GDM1 (cell line): ENCODE data around the gene UTP11.
"Not testable (repeated sequence)": the region's sequence is repeated elsewhere in the genome, so short reads cannot be mapped to it uniquely, and the experiment has no call there.

Source experiments
- DNase-seq: peaks from one replicate; lab custom pipeline; 2025; lab: John Stamatoyannopoulos, UW

The UTP11 gene

DNA sequence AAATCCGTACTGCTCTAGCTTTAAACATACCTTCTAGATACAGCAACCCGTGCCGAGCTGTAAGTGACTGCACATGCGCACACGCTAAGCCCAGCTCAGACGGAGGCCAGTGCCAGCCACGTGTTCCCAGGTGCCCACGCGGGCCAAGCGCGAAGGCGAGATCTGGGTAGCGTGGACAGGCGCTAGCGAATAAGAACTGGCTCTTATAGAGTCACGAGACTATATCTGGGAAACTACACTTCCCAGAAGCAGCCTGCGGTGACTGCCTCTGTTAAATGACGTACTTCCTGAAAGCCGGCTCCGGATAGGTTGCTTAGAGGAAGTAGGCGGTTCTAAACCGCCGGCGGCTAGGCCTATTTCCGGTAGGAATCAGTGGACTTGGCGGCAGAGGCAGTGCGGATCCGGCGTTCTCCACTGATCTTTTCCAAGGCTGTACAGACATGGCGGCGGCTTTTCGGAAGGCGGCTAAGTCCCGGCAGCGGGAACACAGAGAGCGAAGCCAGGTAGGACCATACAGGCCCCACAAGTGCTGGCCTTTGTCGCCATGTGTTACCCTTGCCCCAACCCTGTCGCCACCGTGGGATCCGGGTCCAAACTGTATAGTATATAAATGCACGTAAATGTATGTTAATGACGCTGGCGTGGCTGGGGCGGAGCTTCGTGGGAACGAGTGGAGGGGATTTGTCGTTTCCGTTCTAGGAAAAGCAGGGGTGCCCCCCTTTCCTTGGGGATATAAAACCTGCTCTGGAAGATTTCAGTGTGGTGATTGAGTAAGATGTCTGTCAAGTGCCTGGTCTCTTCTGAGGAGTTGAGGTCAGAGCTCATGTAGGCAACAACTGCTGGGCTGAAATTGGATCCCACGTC, at the start of gene UTP11:
TSS of gene UTP11 (plus strand) at position 372 of the 864 bp plus-strand sequence. CDS start at position 441, 69 bp downstream.
- DNase-seq: peak; percentile 92

- not testable (repeated sequence) for DNase-seq
Observed at GRCh38 chr1:37964106-37964505, 48.4 kb upstream of the UTP11 start.

DNA sequence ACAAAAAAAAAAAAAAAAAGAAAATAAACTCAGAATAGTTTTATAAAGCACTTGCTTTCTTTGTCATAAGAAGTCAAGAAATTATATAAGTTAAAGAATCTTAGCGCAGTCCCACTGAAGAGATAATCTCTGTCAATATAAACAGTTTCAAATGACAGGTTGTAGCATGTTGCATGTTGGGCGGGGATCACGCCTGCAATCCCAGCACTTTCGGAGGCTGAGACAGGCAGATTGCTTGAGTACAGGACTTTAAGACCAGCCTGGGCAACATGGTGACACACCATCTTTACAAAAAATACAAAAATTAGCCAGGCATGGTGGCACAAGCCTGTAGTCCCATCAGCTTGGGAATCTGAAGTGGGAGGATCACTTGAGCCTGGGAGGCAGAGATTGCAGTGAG, 47.2 kb upstream of the UTP11 start:
- DNase-seq: no peak

GRCh38 chr1:37973684-37974083, 38.9 kb upstream of the UTP11 start:
- not testable (repeated sequence) for DNase-seq

- DNase-seq: no peak
Observed at GRCh38 chr1:37974567-37974966, 38.0 kb upstream of the UTP11 start.

GRCh38 chr1:37975083-37975482, 37.5 kb upstream of the UTP11 start:
- not testable (repeated sequence) for DNase-seq

GRCh38 chr1:37978541-37978940, 34.0 kb upstream of the UTP11 start:
- no peak for DNase-seq

DNA sequence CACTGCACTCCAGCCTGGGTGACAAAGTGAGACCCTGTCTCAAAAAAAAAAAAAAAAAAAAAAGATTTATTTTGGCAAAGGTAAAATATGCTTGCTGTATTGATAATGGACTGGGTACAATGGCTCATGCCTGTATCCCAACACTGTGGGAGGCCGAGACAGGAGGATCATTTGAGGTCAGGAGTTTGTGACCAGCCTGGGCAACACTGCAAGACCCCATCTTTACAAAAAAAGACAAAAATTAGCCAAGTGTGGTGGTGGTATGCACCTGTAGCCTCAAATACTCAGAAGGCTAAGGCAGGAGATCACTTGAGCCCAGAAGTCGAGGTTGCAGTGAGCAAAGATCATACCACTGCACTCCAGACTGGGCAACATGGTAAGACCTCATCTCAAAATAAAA, 29.0 kb upstream of the UTP11 start:
- no peak for DNase-seq

DNA sequence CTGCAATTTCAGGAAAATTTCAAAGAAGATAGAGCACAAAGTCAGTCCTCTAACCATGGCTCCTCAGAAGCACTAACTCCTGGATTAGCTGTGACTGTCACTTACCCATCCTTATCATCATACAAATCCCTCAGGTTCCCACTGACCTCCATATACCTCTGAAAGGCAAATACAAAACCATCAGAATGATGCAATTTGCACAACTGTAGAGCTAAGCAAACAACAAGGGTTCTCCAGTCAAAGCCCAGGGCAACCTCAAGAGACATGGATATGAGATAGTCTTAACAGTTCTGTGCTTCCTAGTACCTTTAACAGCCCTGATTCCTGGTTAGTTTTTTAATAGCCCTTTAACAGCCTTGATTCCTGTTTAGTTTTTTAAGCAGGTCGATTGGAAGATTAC, 24.9 kb upstream of the UTP11 start:
- no peak for DNase-seq

- no peak for DNase-seq
Observed at GRCh38 chr1:37989361-37989930, 23.1 kb upstream of the UTP11 start.

GRCh38 chr1:37994886-37995566, 17.5 kb upstream of the UTP11 start:
- DNase-seq: no peak

DNA sequence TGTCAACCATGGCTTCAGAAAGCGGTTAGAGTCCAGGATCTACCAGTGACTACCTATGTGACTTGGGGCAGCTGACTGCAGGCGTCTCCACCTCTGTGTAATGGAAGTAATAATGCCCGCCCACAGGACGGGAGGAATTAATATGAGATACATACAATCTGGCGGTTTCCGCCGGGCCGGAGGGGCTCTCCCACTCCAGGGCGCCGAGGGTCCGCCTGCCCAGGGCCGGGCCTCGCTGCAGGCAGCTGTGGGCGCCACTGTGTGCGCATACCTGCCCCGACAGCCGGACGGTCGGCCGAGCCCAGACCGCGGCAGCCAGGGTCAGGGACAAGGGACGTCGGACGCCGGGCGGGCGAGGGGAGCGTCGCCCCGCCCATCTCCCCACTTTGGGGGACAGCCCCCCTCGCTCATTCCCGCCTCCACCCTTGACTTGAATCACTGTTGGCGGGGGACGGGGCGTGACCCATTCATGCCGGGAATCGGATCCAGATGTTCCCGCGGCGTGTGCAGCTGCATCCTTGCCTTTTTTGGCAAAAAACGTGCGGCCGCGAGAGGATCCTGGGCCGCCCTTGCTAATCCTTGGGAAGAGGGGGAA, 16.7 kb upstream of the UTP11 start:
- no peak for DNase-seq

DNA sequence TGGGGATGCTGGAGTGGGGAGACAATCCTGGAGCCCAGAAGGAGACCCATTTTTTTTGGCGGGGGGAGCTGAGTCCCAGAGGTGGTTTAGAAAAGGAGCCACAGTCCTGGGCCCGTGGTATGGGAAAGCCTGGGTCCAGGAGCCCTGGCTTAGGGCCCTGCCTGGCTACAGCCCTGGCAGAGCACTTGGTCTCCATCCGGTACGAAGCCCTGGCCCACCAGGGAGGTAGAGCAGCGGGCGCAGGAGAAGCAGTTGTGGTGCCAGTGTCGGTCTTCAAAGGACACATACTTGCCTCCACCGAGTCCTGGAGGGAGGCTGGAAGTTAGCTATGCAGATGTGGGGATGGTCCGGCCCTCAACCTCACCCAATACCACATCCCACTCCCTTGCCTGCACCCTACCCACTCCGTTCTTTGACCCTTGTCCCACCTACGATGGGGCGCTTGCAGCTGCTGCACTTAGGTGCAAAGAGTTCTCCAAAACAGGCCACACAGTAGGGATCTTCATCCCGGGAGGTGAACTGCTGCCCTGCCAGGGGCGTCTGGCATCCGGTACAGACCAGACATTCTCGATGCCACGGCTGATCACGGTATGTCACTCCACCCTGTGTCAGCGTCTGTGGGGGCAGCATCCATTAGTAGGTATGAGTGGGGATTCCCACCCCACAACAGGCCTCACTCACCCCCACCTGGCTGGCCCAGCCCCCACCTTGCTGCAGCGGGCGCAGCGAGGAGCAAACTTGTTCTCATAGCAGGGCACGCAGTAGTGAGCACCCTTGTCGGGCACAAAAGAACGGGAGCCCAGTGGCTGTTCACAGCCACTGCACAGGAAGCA, 15.1 kb upstream of the UTP11 start:
- DNase-seq: no peak

GRCh38 chr1:37998089-37998808, 14.3 kb upstream of the UTP11 start:
- no peak for DNase-seq

GRCh38 chr1:37998913-37999429, 13.6 kb upstream of the UTP11 start:
- no peak for DNase-seq

- peak; percentile 67 for DNase-seq
Observed at GRCh38 chr1:37999430-38000232, 12.9 kb upstream of the UTP11 start.

- DNase-seq: no peak
Observed at GRCh38 chr1:38000233-38000528, 12.4 kb upstream of the UTP11 start.

- peak; percentile 34 for DNase-seq
Observed at GRCh38 chr1:38000529-38001455, 11.7 kb upstream of the UTP11 start.
